ENCODE results near the gene RAP1GDS1.
"Not testable (repeated sequence)": the region's sequence is repeated elsewhere in the genome, so short reads cannot be mapped to it uniquely, and the experiment has no call there.

DNA sequence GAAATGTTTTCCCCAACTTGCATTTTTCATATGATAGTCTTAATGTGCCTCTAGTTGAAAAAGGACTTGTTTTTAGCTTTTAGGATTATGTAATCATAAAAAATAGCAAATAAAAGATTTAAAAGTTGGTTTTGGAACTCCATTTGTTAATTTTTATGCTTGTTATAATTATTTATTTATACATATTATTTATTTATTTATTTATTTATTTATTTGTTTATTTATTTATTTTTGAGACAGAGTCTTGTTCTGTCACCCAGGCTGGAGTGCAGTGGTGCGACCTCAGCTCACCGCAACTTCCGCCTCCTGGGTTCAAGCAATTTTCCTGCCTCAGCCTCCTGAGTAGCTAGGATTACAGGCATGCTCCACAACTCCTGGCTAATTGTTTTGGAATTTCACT, 159.0 kb downstream of the RAP1GDS1 start:
- TF ChIP-seq EZH2phosphoT487 (IDR thresholded peaks at IDR 0.05; ENCODE audit: borderline replicate concordance, low read length); CTCF (conservative IDR thresholded peaks at IDR 0.05; ENCODE audit: low read depth, low read length): not testable (repeated sequence)
